Gastroesophageal sphincter (tissue), 4 donors: ENCODE results near the gene GOLPH3. TPM values are rescaled to one million over a fixed set of nuclear protein-coding genes. Genes with fewer than 3 reads are reported as not detected.
A peak's percentile ranks its signal among the peaks of the same experiment; 100 is the strongest.

ENCODE experiments used
- ATAC-seq: fragments of 150-250 bp; one replicate; pipeline ENCODE4 v1.9.1; 2016; ENCODE audit warnings: mild to moderate bottlenecking, moderate library complexity
- H3K27ac ChIP-seq, 4 donors: fragments of 200-600 bp; sonication (generic) in 3 of 4; 1 replicate in 3 of 4; 2 replicates in 1 of 4; pipeline ENCODE4 v1.5.1; 2016 to 2019
- H3K27me3 ChIP-seq: fragments of 200-600 bp; sonication (generic); one replicate; pipeline ENCODE4 v1.5.1; 2019
- H3K36me3 ChIP-seq, 2 donors: fragments of 200-600 bp; sonication (generic); one replicate each; pipeline ENCODE4 v1.5.1; 2019; ENCODE audit warnings: control low read depth in 1 of 2
- H3K4me1 ChIP-seq, 3 donors: fragments of 200-600 bp; sonication (generic); 1 replicate in 2 of 3; 2 replicates in 1 of 3; pipeline ENCODE4 v1.5.1; 2016 to 2019; ENCODE audit warnings: control low read depth in 2 of 3
- H3K4me3 ChIP-seq, 2 donors: fragments of 200-600 bp; sonication (generic); one replicate each; pipeline ENCODE4 v1.5.1; 2019; ENCODE audit warnings: mild to moderate bottlenecking in 1 of 2, moderate library complexity in 1 of 2
- H3K9me3 ChIP-seq, 3 donors: fragments of 200-600 bp; sonication (generic); one replicate each; pipeline ENCODE4 v1.5.1; 2017 to 2019; ENCODE audit warnings: control low read depth in 2 of 3
- EP300 ChIP-seq: sonication (generic); formaldehyde crosslinking; IDR thresholded peaks from one replicate; pipeline ENCODE4 v1.6.1; 2017; ENCODE audit warnings: antibody characterized with exemption, mild to moderate bottlenecking
- POLR2A ChIP-seq, 2 donors: fragments of 450-650 bp; IDR thresholded peaks; one replicate each; pipeline ENCODE4 v1.6.1; 2017; ENCODE audit warnings: antibody characterized with exemption in 2 of 2, mild to moderate bottlenecking in 2 of 2, moderate library complexity in 1 of 2
- POLR2AphosphoS5 ChIP-seq: sonication (generic); formaldehyde crosslinking; IDR thresholded peaks from one replicate; pipeline ENCODE4 v1.6.1; 2017; ENCODE audit warnings: antibody characterized with exemption
- WGBS, 2 donors: methylation state at CpG; one replicate each; pipeline ENCODE4 v1.1.5; 2018; ENCODE audit warnings: low coverage in 1 of 2; 5-methylcytosine and 5-hydroxymethylcytosine counted together
- total RNA-seq, 4 donors: library from RNA; depleted of rRNA; stranded (reverse); fragments of >200 nt; gene quantifications; one replicate each; pipeline ENCODE4 v1.1.0, GENCODE V29; 2016
- TF ChIP-seq, protein P1 (sequence below), 4 experiments: fragments of 200-600 bp in 2 of 4; fragments of 450-650 bp in 2 of 4; sonication (generic) in 1 of 4; IDR thresholded peaks; one replicate each; pipeline ENCODE4 v1.5.1; 2017 to 2019; ENCODE audit warnings: antibody characterized with exemption in 4 of 4, mild to moderate bottlenecking in 2 of 4, moderate library complexity in 2 of 4

The GOLPH3 gene
- total RNA-seq, 4 donors from 2014 or later, result 144 to 277 (median 203) TPM

DNA sequence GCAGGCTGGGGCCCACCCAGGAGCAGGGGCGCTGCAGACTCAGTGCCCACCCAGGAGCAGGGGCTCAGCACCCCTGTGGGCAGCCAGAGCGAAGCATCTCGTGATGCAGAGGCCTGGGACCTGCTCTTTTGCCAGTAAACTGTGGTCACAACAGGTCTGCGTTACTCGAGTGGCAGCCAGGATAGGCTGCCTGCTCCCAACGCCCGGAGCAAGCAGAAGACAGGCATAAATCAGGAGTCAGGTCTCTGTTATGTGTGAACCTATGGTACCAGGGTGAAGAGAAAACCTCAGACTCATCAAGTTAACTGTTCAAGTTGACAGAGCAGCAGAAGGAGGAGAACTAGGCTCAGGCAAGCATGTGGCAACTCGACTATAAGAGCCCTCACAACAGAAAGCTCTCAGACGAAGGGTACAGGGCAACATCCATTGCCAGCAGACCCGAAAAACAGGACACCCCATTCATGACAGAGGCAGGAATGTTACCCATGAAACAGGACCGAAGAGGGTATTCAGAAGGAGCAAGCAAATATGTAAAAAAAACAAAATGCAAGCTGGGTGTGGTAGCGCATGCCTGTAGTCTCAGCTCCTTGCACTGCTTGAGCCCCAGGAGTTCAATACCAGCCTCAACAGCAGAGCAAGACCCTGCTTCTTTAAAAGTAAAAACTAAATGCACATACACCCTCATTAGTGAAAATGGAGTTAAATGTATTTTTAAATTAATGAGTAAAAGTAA, 71.7 kb downstream of the GOLPH3 start:
- no peaks in the 10 kb centered on the region for H3K9me3 ChIP-seq
- no peak for ATAC-seq
- H3K27ac ChIP-seq, result no peak overlapping the region
- WGBS, 2 donors, result 68 to 79% methylated on average over 2 to 9 of the region's 12 CpGs
- TF ChIP-seq POLR2A (IDR thresholded peaks at IDR 0.05), result no peak
- TF ChIP-seq, protein P1, sequence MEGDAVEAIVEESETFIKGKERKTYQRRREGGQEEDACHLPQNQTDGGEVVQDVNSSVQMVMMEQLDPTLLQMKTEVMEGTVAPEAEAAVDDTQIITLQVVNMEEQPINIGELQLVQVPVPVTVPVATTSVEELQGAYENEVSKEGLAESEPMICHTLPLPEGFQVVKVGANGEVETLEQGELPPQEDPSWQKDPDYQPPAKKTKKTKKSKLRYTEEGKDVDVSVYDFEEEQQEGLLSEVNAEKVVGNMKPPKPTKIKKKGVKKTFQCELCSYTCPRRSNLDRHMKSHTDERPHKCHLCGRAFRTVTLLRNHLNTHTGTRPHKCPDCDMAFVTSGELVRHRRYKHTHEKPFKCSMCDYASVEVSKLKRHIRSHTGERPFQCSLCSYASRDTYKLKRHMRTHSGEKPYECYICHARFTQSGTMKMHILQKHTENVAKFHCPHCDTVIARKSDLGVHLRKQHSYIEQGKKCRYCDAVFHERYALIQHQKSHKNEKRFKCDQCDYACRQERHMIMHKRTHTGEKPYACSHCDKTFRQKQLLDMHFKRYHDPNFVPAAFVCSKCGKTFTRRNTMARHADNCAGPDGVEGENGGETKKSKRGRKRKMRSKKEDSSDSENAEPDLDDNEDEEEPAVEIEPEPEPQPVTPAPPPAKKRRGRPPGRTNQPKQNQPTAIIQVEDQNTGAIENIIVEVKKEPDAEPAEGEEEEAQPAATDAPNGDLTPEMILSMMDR (IDR thresholded peaks at IDR 0.05), result no peak
- TF ChIP-seq POLR2AphosphoS5, result no peak
- TF ChIP-seq EP300, result no peak
- no peak overlapping the region for H3K4me3 ChIP-seq
- H3K36me3 ChIP-seq, result peaks cover 3 to 96% of the 10 kb centered on the region in 2 donors
- H3K4me1 ChIP-seq, result peaks cover 0 to 28% (median 0%) of the 10 kb centered on the region in 3 donors
- no peaks in the 10 kb centered on the region for H3K27me3 ChIP-seq

GRCh38 chr5:32100691-32101302, 73.3 kb downstream of the GOLPH3 start:
- H3K36me3 ChIP-seq, result peaks cover 3 to 80% of the 10 kb centered on the region in 2 donors

GRCh38 chr5:32100230-32100629, 73.9 kb downstream of the GOLPH3 start:
- WGBS, 2 donors, result 44% methylated on average over 5 of the region's 6 CpGs; no CpG with 5 or more reads in 1 of the 2 donors

More at GRCh38 chr5:32100691-32101302, 73.3 kb downstream of the GOLPH3 start:
- TF ChIP-seq POLR2AphosphoS5 (no peak), EP300 (no peak), POLR2A (IDR thresholded peaks at IDR 0.05) (no peak)
- TF ChIP-seq, protein P1 (IDR thresholded peaks at IDR 0.05), result no peak
- WGBS, 2 donors, result 82% methylated on average over 7 of the region's 8 CpGs; no CpG with 5 or more reads in 1 of the 2 donors
- no peaks in the 10 kb centered on the region for H3K9me3 ChIP-seq
- peak overlapping the region in 3 of 4 donors; percentile 26 to 51 (median 47) for H3K27ac ChIP-seq
- no peak for ATAC-seq
- H3K4me1 ChIP-seq, result peaks cover 0 to 30% (median 0%) of the 10 kb centered on the region in 3 donors
- H3K4me3 ChIP-seq, result no peak overlapping the region
- no peaks in the 10 kb centered on the region for H3K27me3 ChIP-seq

GRCh38 chr5:32099486-32100035, 74.6 kb downstream of the GOLPH3 start:
- H3K4me3 ChIP-seq, result no peak overlapping the region
- no peaks in the 10 kb centered on the region for H3K9me3 ChIP-seq
- no peak for ATAC-seq
- H3K4me1 ChIP-seq, result peaks cover 0 to 43% (median 8%) of the 10 kb centered on the region in 3 donors
- no peak for TF ChIP-seq POLR2AphosphoS5
- no peak for TF ChIP-seq POLR2A (IDR thresholded peaks at IDR 0.05)
- TF ChIP-seq, protein P1 (IDR thresholded peaks at IDR 0.05), result no peak
- TF ChIP-seq EP300, result no peak
- peaks cover 3 to 69% of the 10 kb centered on the region in 2 donors for H3K36me3 ChIP-seq
- no peaks in the 10 kb centered on the region for H3K27me3 ChIP-seq
- H3K27ac ChIP-seq, result peak overlapping the region in 3 of 4 donors; percentile 26 to 51 (median 47)
- 40 to 57% methylated on average over 1 to 8 of the region's 9 CpGs for WGBS, 2 donors

More at GRCh38 chr5:32100230-32100629, 73.9 kb downstream of the GOLPH3 start:
- H3K27me3 ChIP-seq, result no peaks in the 10 kb centered on the region
- H3K4me1 ChIP-seq, result peaks cover 0 to 36% (median 2%) of the 10 kb centered on the region in 3 donors
- TF ChIP-seq POLR2AphosphoS5, result peak; percentile 31
- TF ChIP-seq POLR2A (IDR thresholded peaks at IDR 0.05), result no peak
- TF ChIP-seq EP300, result no peak
- TF ChIP-seq, protein P1 (IDR thresholded peaks at IDR 0.05), result no peak
- peak overlapping the region in 3 of 4 donors; percentile 26 to 51 (median 47) for H3K27ac ChIP-seq
- peak; percentile 46 for ATAC-seq
- H3K36me3 ChIP-seq, result peaks cover 3 to 74% of the 10 kb centered on the region in 2 donors
- H3K9me3 ChIP-seq, result no peaks in the 10 kb centered on the region
- no peak overlapping the region for H3K4me3 ChIP-seq
